H1 (cell line): ENCODE results near the gene RBMX. TPM values are rescaled to one million over a fixed set of nuclear protein-coding genes. Genes with fewer than 3 reads are reported as not detected.

Experiments
- CTCF ChIA-PET: fragments of 300-600 bp; sonication (Branson Sonifier 250); formaldehyde crosslinking; loops from one replicate; lab custom pipeline; 2021; ENCODE audit not compliant: partially characterized antibody; lab: Charles Lee
- POLR2A ChIA-PET: fragments of 300-600 bp; sonication (Branson Sonifier 250); formaldehyde crosslinking; loops from one replicate; lab custom pipeline; 2021; ENCODE audit warnings: inconsistent platforms; ENCODE audit not compliant: partially characterized antibody; lab: Charles Lee
- DNase-seq, 2 experiments: peaks; one replicate each; pipeline versions ENCODE4 v3.0.0 to v3.0.0-alpha.2; 2010 to 2022; ENCODE audit warnings: low spot score in 2 of 2, low read depth in 1 of 2, mixed read lengths in 1 of 2
- FAIRE-seq: peaks from 2 replicates; lab custom pipeline; 2011; peaks lifted over from hg19 to GRCh38; lab: Jason Lieb, UNC
- H2AFZ ChIP-seq: 2 replicates; pipeline ENCODE4 v1.8.1; 2012; ENCODE audit warnings: low read length, inconsistent platforms
- H2AK5ac ChIP-seq: 2 replicates; pipeline ENCODE4 v1.6.1; 2013; ENCODE audit warnings: low read depth, low read length
- H2BK120ac ChIP-seq: replicated peaks from 2 replicates; pipeline ENCODE3; 2013; ENCODE audit warnings: low read depth, low read length, inconsistent platforms
- H2BK12ac ChIP-seq: 2 replicates; pipeline ENCODE4 v1.6.1; 2013; ENCODE audit warnings: low read depth, low read length
- H2BK15ac ChIP-seq: 2 replicates; pipeline ENCODE4 v1.6.1; 2013; ENCODE audit warnings: low read length
- H2BK20ac ChIP-seq: 2 replicates; pipeline ENCODE4 v1.6.1; 2013; ENCODE audit warnings: low read length
- H2BK5ac ChIP-seq: 2 replicates; pipeline ENCODE4 v1.6.1; 2013; ENCODE audit warnings: low read depth, low read length
- H3K14ac ChIP-seq: 2 replicates; pipeline ENCODE4 v1.6.1; 2013; ENCODE audit warnings: inconsistent platforms; ENCODE audit not compliant: insufficient read length
- H3K18ac ChIP-seq: 2 replicates; pipeline ENCODE4 v1.6.1; 2013; ENCODE audit warnings: low read length; ENCODE audit errors: extremely low read depth
- H3K23ac ChIP-seq: 2 replicates; pipeline ENCODE4 v1.6.1; 2013; ENCODE audit warnings: inconsistent platforms; ENCODE audit not compliant: insufficient read length
- H3K23me2 ChIP-seq: 2 replicates; pipeline ENCODE4 v1.6.1; 2013; ENCODE audit warnings: low read depth, low read length
- H3K27ac ChIP-seq: 2 replicates; pipeline ENCODE4 v1.6.1; 2011; ENCODE audit warnings: low read depth, low read length, inconsistent platforms
- H3K27me3 ChIP-seq, 4 experiments: replicated peaks in 1 of 4; 1 replicate in 1 of 4; 2 replicates in 3 of 4; pipeline versions ENCODE4 v1.6.1 to v1.8.1; 2011 to 2013; ENCODE audit warnings: low read length in 3 of 4, mild to moderate bottlenecking in 3 of 4, inconsistent platforms in 2 of 4, mixed read lengths in 2 of 4, moderate library complexity in 1 of 4; ENCODE audit not compliant: control insufficient read depth in 3 of 4, insufficient read depth in 3 of 4; ENCODE audit errors: extremely low read depth in 1 of 4
- H3K36me3 ChIP-seq, 4 experiments: 2 replicates each; pipeline versions ENCODE4 v1.6.1 to v1.8.1; 2011 to 2013; ENCODE audit warnings: mild to moderate bottlenecking in 4 of 4, low read length in 3 of 4, moderate library complexity in 2 of 4, control low read depth in 1 of 4, inconsistent platforms in 1 of 4; ENCODE audit not compliant: insufficient read depth in 4 of 4, control insufficient read depth in 2 of 4
- H3K4ac ChIP-seq: replicated peaks from 2 replicates; pipeline ENCODE3; 2013; ENCODE audit warnings: low read length, low read depth, mixed read lengths, inconsistent platforms; ENCODE audit not compliant: insufficient read length
- H3K4me1 ChIP-seq, 4 experiments: replicated peaks in 1 of 4; 1 replicate in 1 of 4; 2 replicates in 3 of 4; pipeline versions ENCODE4 v1.6.1 to v1.8.1; 2011 to 2013; ENCODE audit warnings: low read length in 3 of 4, inconsistent platforms in 2 of 4, mixed read lengths in 1 of 4; ENCODE audit not compliant: insufficient read depth in 4 of 4, control insufficient read depth in 3 of 4
- H3K4me2 ChIP-seq, 2 experiments: 2 replicates each; pipeline versions ENCODE4 v1.6.1 to v1.8.1; 2011 to 2013; ENCODE audit warnings: low read depth in 2 of 2, low read length in 2 of 2, control low read depth in 1 of 2, inconsistent platforms in 1 of 2, mild to moderate bottlenecking in 1 of 2; ENCODE audit not compliant: insufficient read depth in 1 of 2
- H3K4me3 ChIP-seq, 4 experiments: fragments of 200-600, 300-600 bp in 1 of 4; sonication (generic), shearing (Covaris generic), sonication (Bioruptor Twin) in 1 of 4; 2 replicates each; pipeline versions ENCODE4 v1.5.1 to v1.8.1; 2011 to 2016; ENCODE audit warnings: low read length in 4 of 4, low read depth in 3 of 4, control low read depth in 2 of 4, inconsistent platforms in 2 of 4, mild to moderate bottlenecking in 2 of 4, mixed read lengths in 1 of 4, moderate library complexity in 1 of 4; ENCODE audit not compliant: insufficient read depth in 2 of 4; ENCODE audit errors: extremely low read depth in 1 of 4
- H3K56ac ChIP-seq: replicated peaks from 2 replicates; pipeline ENCODE3; 2013; ENCODE audit warnings: low read depth, mild to moderate bottlenecking, mixed read lengths, low read length, inconsistent platforms; ENCODE audit not compliant: insufficient read length
- H3K79me1 ChIP-seq: 2 replicates; pipeline ENCODE4 v1.6.1; 2013; ENCODE audit warnings: low read depth, low read length, control low read depth
- H3K79me2 ChIP-seq, 2 experiments: 2 replicates each; pipeline versions ENCODE4 v1.6.1 to v1.8.1; 2012 to 2013; ENCODE audit warnings: low read length in 2 of 2, mild to moderate bottlenecking in 2 of 2, inconsistent platforms in 1 of 2; ENCODE audit not compliant: insufficient read depth in 2 of 2, control insufficient read depth in 1 of 2
- H3K9ac ChIP-seq, 4 experiments: replicated peaks in 1 of 4; 1 replicate in 1 of 4; 2 replicates in 3 of 4; pipeline versions ENCODE4 v1.6.1 to v1.8.1; 2011 to 2013; ENCODE audit warnings: low read depth in 3 of 4, low read length in 3 of 4, control low read depth in 2 of 4, mild to moderate bottlenecking in 2 of 4, moderate library complexity in 2 of 4, inconsistent platforms in 1 of 4; ENCODE audit errors: extremely low read depth in 1 of 4
- H3K9me3 ChIP-seq, 2 experiments: 2 replicates each; pipeline versions ENCODE4 v1.6.1 to v1.8.1; 2012 to 2013; ENCODE audit warnings: mild to moderate bottlenecking in 2 of 2, moderate library complexity in 2 of 2, control low read depth in 1 of 2, inconsistent platforms in 1 of 2, low read depth in 1 of 2, low read length in 1 of 2, mixed read lengths in 1 of 2; ENCODE audit not compliant: insufficient read depth in 2 of 2
- H4K20me1 ChIP-seq, 2 experiments: replicated peaks in 1 of 2; 2 replicates each; pipeline versions ENCODE3 to v1.8.1; 2011 to 2013; ENCODE audit warnings: inconsistent platforms in 2 of 2, low read length in 2 of 2, mild to moderate bottlenecking in 1 of 2; ENCODE audit not compliant: insufficient read depth in 2 of 2, control insufficient read depth in 1 of 2
- H4K5ac ChIP-seq: 2 replicates; pipeline ENCODE4 v1.6.1; 2013; ENCODE audit warnings: low read length, low read depth, mixed read lengths, inconsistent platforms; ENCODE audit not compliant: insufficient read length
- H4K8ac ChIP-seq: 2 replicates; pipeline ENCODE4 v1.8.0; 2013; ENCODE audit warnings: mild to moderate bottlenecking, moderate library complexity, low read length, inconsistent platforms; ENCODE audit not compliant: insufficient read depth; ENCODE audit errors: extremely low read depth
- H4K91ac ChIP-seq: replicated peaks from 2 replicates; pipeline ENCODE3; 2013; ENCODE audit warnings: low read length, mixed read lengths, inconsistent platforms; ENCODE audit not compliant: insufficient read length
- GABPA ChIP-seq: IDR thresholded peaks from 2 replicates; pipeline ENCODE4 v1.6.1; 2011; ENCODE audit warnings: mild to moderate bottlenecking, low read length, moderate library complexity, borderline replicate concordance; ENCODE audit not compliant: insufficient read depth
- RAD21 ChIP-seq, 2 experiments: IDR thresholded peaks in 1 of 2; conservative IDR thresholded peaks in 1 of 2; 2 replicates each; pipeline ENCODE4 v1.6.1; 2011; ENCODE audit warnings: low read depth in 2 of 2, low read length in 2 of 2, improper control_type of control experiment in 1 of 2, inconsistent platforms in 1 of 2, mild to moderate bottlenecking in 1 of 2, moderate library complexity in 1 of 2
- WGBS, 2 experiments: shearing (Covaris generic) in 1 of 2; methylation state at CpG; one replicate each; pipeline versions ENCODE4 v1.1.6 to v1.1.7; 2013 to 2015; ENCODE audit warnings: low lambda C conversion rate in 2 of 2, mixed read lengths in 2 of 2, inconsistent platforms in 1 of 2, low coverage in 1 of 2, missing lambda C conversion rate in 1 of 2; ENCODE audit not compliant: insufficient replicate concordance in 2 of 2, insufficient coverage in 1 of 2, insufficient read length in 1 of 2; ENCODE audit errors: extremely low coverage in 1 of 2, missing lambda C conversion rate in 1 of 2; 5-methylcytosine and 5-hydroxymethylcytosine counted together
- polyA plus RNA-seq, 7 experiments: library from polyadenylated mRNA; depleted of rRNA in 3 of 7; stranded (reverse) in 5 of 7; unstranded in 2 of 7; fragments of >200 nt in 5 of 7; fragments of 200-250 nt in 2 of 7; gene quantifications; 1 replicate in 5 of 7; 2 replicates in 1 of 7; 4 replicates in 1 of 7; pipeline versions ENCODE4 v1.2.1 to v1.2.3, GENCODE V29; 2011 to 2013; ENCODE audit warnings: missing spikeins in 2 of 7, mixed read lengths in 2 of 7
- total RNA-seq: library from RNA; stranded (reverse); fragmentation: NEBNext Ultra II Directional; extraction: Animal tissue kit (Norgen Biotek cat#: 25700); gene quantifications from 2 replicates; pipeline ENCODE4 v1.2.1, GENCODE V29; 2021
- TF ChIP-seq, protein P1 (sequence below): IDR thresholded peaks from 2 replicates; pipeline ENCODE4 v1.6.1; 2012; ENCODE audit warnings: inconsistent platforms

The RBMX gene
- total and polyA plus RNA-seq, 2 of the 8 experiments (the other 6 are each of a cell fraction or from before 2014, with no cell fraction given) = 213 to 476 TPM

DNA sequence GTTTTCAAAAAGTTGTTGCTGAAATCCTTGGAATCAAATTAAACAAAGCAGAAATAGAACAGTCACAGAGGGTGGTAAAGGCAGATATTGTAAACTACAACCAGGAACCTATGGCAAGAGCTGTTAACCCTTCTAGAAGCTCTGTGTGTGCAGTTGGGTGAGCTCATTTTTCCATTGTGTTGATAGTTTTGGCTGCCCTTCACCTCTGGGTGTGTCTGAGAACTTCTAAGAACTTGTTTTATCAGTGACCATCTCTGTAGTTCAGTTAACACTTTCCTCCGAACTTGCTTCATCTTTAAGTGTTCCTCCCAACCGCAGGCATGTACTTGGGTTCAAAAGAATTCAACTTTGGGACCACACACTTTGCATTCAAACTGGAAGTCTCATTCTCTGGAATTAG, 32.7 kb downstream of the RBMX start:
- Histone ChIP-seq H4K91ac (no peak overlapping the region), H3K23me2 (no peaks in the 10 kb centered on the region), H3K14ac (no peak overlapping the region), H3K18ac (no peak overlapping the region), H2BK15ac (no peak overlapping the region), H3K36me3 (peaks cover 0 to 13% (median 4%) of the 10 kb centered on the region in 4 experiments; a peak in 4 of 8 replicates), H2BK20ac (no peak overlapping the region), H3K23ac (no peak overlapping the region), H2BK12ac (no peak overlapping the region), H3K79me1 (no peaks in the 10 kb centered on the region), H3K27ac (no peak overlapping the region), H3K9ac (no peak overlapping the region), H3K4me1 (no peaks in the 10 kb centered on the region), H3K4ac (no peak overlapping the region)
- POLR2A ChIA-PET = interaction anchor here (0.7 to 1.3 kb wide), 2 partner anchors 18 to 20 kb away, joined by 3 read pairs; no protein-coding TSS in a partner anchor
- TF ChIP-seq, protein P1, sequence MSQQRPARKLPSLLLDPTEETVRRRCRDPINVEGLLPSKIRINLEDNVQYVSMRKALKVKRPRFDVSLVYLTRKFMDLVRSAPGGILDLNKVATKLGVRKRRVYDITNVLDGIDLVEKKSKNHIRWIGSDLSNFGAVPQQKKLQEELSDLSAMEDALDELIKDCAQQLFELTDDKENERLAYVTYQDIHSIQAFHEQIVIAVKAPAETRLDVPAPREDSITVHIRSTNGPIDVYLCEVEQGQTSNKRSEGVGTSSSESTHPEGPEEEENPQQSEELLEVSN = no peak
- TF ChIP-seq RAD21 (IDR thresholded peaks at IDR 0.05 in 1 of 2, conservative IDR thresholded peaks at IDR 0.05 in 1 of 2; ENCODE audit: low read depth in 2 of 2, low read length in 2 of 2) (no peak), GABPA (no peak)
- TF ChIP-seq, all 59 proteins: peak for 0
- DNase-seq = no peak
- Histone ChIP-seq H2AFZ (no peak overlapping the region), H2BK5ac (no peak overlapping the region), H3K9me3 (no peaks in the 10 kb centered on the region), H3K27me3 (no peaks in the 10 kb centered on the region), H3K4me3 (no peak overlapping the region), H4K8ac (no peak overlapping the region), H2BK120ac (no peak overlapping the region), H3K79me2 (no peaks in the 10 kb centered on the region), H2AK5ac (no peak overlapping the region), H4K20me1 (no peaks in the 10 kb centered on the region), H4K5ac (no peak overlapping the region), H3K4me2 (no peak overlapping the region), H3K56ac (no peak overlapping the region)
- CTCF ChIA-PET = no interaction called here
- WGBS, 2 experiments = 94% methylated on average over 2 of the region's 2 CpGs; no CpG with 5 or more reads in 1 of the 2 experiments
- no peak for FAIRE-seq
